Right atrium auricular region (tissue), 2 donors: ENCODE data around the gene TOP3A. TPM values are rescaled to one million over a fixed set of nuclear protein-coding genes. Genes with fewer than 3 reads are reported as not detected.

Experiments
- DNase-seq: peaks from one replicate; pipeline ENCODE4 v3.0.0-alpha.2; 2019; ENCODE audit warnings: low spot score
- H3K27ac ChIP-seq, 2 donors: fragments of 200-600 bp; sonication (generic); 1 replicate in 1 of 2; 2 replicates in 1 of 2; pipeline ENCODE4 v1.5.1; 2016 to 2019
- H3K27me3 ChIP-seq, 2 donors: fragments of 200-600 bp; sonication (generic); one replicate each; pipeline versions ENCODE4 v1.5.1 to v1.6.0; 2017 to 2019
- H3K36me3 ChIP-seq: fragments of 200-600 bp; sonication (generic); one replicate; pipeline ENCODE4 v1.5.1; 2016
- H3K4me1 ChIP-seq, 2 donors: fragments of 200-600 bp; sonication (generic); one replicate each; pipeline versions ENCODE4 v1.5.1 to v1.6.0; 2017 to 2019
- H3K4me3 ChIP-seq, 2 donors: fragments of 200-600 bp; sonication (generic); 1 replicate in 1 of 2; 2 replicates in 1 of 2; pipeline ENCODE4 v1.5.1; 2017 to 2019; ENCODE audit warnings: mild to moderate bottlenecking in 1 of 2, moderate library complexity in 1 of 2
- H3K9me3 ChIP-seq, 2 donors: fragments of 200-600 bp; sonication (generic); one replicate each; pipeline ENCODE4 v1.5.1; 2019
- CTCF ChIP-seq, 2 donors: fragments of 200-600 bp; sonication (generic); IDR thresholded peaks; one replicate each; pipeline ENCODE4 v1.5.1; 2019; ENCODE audit warnings: antibody characterized with exemption in 2 of 2
- total RNA-seq, 2 donors: library from RNA; depleted of rRNA; stranded (reverse); fragments of >200 nt; gene quantifications; one replicate each; pipeline ENCODE4 v1.1.0, GENCODE V29; 2016

Gene TOP3A
- total RNA-seq, 2 donors from 2014 or later, result 12.6 to 18.8 TPM

GRCh38 chr17:18238299-18238698 is 76.5 kb downstream of the TOP3A start:
- no peak overlapping the region for H3K4me3 ChIP-seq
- H3K27ac ChIP-seq, result no peak overlapping the region
- peaks cover 10% of the 10 kb centered on the region for H3K36me3 ChIP-seq
- DNase-seq, result no peak
- peaks cover 0 to 22% of the 10 kb centered on the region in 2 donors for H3K4me1 ChIP-seq
- H3K9me3 ChIP-seq, result no peaks in the 10 kb centered on the region
- H3K27me3 ChIP-seq, result no peaks in the 10 kb centered on the region
- TF ChIP-seq CTCF (IDR thresholded peaks at IDR 0.05), result no peak

- no peak for DNase-seq
- Histone ChIP-seq H3K27me3 (no peaks in the 10 kb centered on the region), H3K9me3 (no peaks in the 10 kb centered on the region), H3K4me1 (peaks cover 0 to 22% of the 10 kb centered on the region in 2 donors), H3K4me3 (no peak overlapping the region), H3K27ac (no peak overlapping the region), H3K36me3 (peaks cover 10% of the 10 kb centered on the region)
- TF ChIP-seq CTCF (IDR thresholded peaks at IDR 0.05), result no peak
Measured at GRCh38 chr17:18237461-18237860, 77.3 kb downstream of the TOP3A start.

- peaks cover 0 to 22% of the 10 kb centered on the region in 2 donors for H3K4me1 ChIP-seq
- no peak for TF ChIP-seq CTCF (IDR thresholded peaks at IDR 0.05)
- no peaks in the 10 kb centered on the region for H3K9me3 ChIP-seq
- no peaks in the 10 kb centered on the region for H3K27me3 ChIP-seq
- no peak for DNase-seq
- H3K4me3 ChIP-seq, result no peak overlapping the region
- H3K27ac ChIP-seq, result no peak overlapping the region
- peaks cover 10% of the 10 kb centered on the region for H3K36me3 ChIP-seq
Measured at GRCh38 chr17:18236494-18236893, 78.3 kb downstream of the TOP3A start.

GRCh38 chr17:18235743-18236256 is 79.0 kb downstream of the TOP3A start:
- no peaks in the 10 kb centered on the region for H3K9me3 ChIP-seq
- H3K27ac ChIP-seq, result no peak overlapping the region
- TF ChIP-seq CTCF (IDR thresholded peaks at IDR 0.05), result no peak

GRCh38 chr17:18234853-18235380 is 79.9 kb downstream of the TOP3A start:
- H3K9me3 ChIP-seq, result no peaks in the 10 kb centered on the region
- no peak overlapping the region for H3K27ac ChIP-seq
- TF ChIP-seq CTCF (IDR thresholded peaks at IDR 0.05), result no peak
- H3K36me3 ChIP-seq, result peaks cover 10% of the 10 kb centered on the region
- H3K27me3 ChIP-seq, result no peaks in the 10 kb centered on the region
- H3K4me3 ChIP-seq, result no peak overlapping the region
- H3K4me1 ChIP-seq, result peaks cover 0 to 20% of the 10 kb centered on the region in 2 donors
- no peak for DNase-seq

More at GRCh38 chr17:18235743-18236256, 79.0 kb downstream of the TOP3A start:
- DNase-seq, result no peak
- Histone ChIP-seq H3K4me3 (no peak overlapping the region), H3K4me1 (peaks cover 0 to 22% of the 10 kb centered on the region in 2 donors), H3K27me3 (no peaks in the 10 kb centered on the region), H3K36me3 (peaks cover 10% of the 10 kb centered on the region)
